Lower lobe of right lung (tissue), 2 donors: ENCODE data around the gene EID1. TPM values are rescaled to one million over a fixed set of nuclear protein-coding genes. Genes with fewer than 3 reads are reported as not detected.

Experiments used
- ATAC-seq, 2 donors: fragments of 200-7000 bp; cut with Tn5 transposase; one replicate each; pipeline ENCODE4 v1.9.1; 2020 to 2022; ENCODE audit warnings: mild to moderate bottlenecking in 2 of 2, moderate library complexity in 2 of 2
- DNase-seq: peaks from one replicate; pipeline ENCODE4 v3.0.0-alpha.2; 2020
- H3K27ac ChIP-seq: fragments of 200-600 bp; one replicate; pipeline ENCODE4 v1.8.0; 2022
- H3K27me3 ChIP-seq: fragments of 200-600 bp; one replicate; pipeline ENCODE4 v1.8.0; 2022; ENCODE audit warnings: low read depth
- H3K36me3 ChIP-seq: fragments of 200-600 bp; one replicate; pipeline ENCODE4 v1.8.0; 2022; ENCODE audit warnings: mild to moderate bottlenecking
- H3K4me1 ChIP-seq: fragments of 200-600 bp; one replicate; pipeline ENCODE4 v1.8.0; 2022
- H3K4me3 ChIP-seq: fragments of 200-600 bp; one replicate; pipeline ENCODE4 v1.8.0; 2022; ENCODE audit warnings: mild to moderate bottlenecking
- H3K9me3 ChIP-seq: fragments of 200-600 bp; one replicate; pipeline ENCODE4 v1.8.0; 2022
- CTCF ChIP-seq: fragments of 200-600 bp; IDR thresholded peaks from one replicate; pipeline ENCODE4 v1.8.0; 2022; ENCODE audit warnings: antibody characterized with exemption, mild to moderate bottlenecking
- intact Hi-C: fragments of 100-400 bp; cut with DNase I; formaldehyde crosslinking; loops from one replicate; pipeline ENCODE4 v1.11.0; 2022
- total RNA-seq: library from RNA; stranded (reverse); fragmentation: NEBNext Ultra II Directional; extraction: Animal tissue kit (Norgen Biotek cat#: 25700); gene quantifications from one replicate; pipeline ENCODE4 v1.2.1, GENCODE V29; 2021
- donor health status: DM: no; HTN: yes; CAD: no; lungs with severe emphysema.

Gene EID1
- total RNA-seq, 1 donor from 2014 or later = 84.0 TPM

DNA sequence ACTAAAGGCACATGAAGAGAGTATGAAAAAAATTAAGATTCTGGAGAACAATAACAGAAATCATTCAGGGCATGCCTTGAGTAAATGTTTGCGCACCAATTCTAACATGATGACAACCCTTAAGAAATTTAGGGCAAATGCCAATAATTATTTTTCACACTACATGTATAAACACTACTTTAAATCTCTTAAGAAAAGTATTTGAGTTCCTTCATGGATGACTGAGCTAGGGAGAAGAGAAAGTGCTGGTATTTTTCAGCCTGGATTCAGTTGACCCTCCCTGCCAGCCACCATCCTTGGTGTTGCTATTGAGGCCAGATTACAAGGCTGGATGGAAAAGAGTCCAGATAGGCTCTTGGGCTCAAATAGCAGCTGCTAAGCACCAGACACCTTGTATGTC, 8.0 kb upstream of the EID1 start:
- no peak for DNase-seq
- Histone ChIP-seq H3K36me3 (no peaks in the 10 kb centered on the region), H3K4me1 (peaks cover 5% of the 10 kb centered on the region), H3K27me3 (no peaks in the 10 kb centered on the region), H3K27ac (no peak overlapping the region), H3K4me3 (no peak overlapping the region), H3K9me3 (no peaks in the 10 kb centered on the region)
- TF ChIP-seq CTCF = no peak
- intact Hi-C loops = loop anchor here (10.0 kb wide), 1 partner anchor 275 kb away; no protein-coding TSS in a partner anchor
- peak in 1 of 2 donors; percentile 68 for ATAC-seq

DNA sequence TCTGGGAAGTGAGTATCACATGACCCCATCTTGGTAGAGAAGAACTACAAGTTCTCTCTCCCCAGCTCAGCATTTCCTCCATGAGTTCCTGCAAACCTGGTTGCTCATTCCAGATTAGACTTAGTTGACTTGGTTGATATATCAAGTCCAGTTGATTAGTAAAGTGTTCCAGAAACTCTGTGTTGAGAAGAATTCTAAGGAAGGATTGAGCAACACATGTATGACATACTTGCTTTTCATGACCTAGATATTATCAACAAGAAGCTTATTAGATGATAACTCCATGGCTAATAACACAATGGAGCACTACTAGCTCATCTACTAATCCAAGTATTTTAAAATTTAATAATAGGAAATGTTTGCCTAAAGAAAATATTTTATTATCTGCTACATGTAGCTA, 6.4 kb upstream of the EID1 start:
- DNase-seq (no peak), ATAC-seq (no peak)
- Histone ChIP-seq H3K27ac (no peak overlapping the region), H3K4me1 (peaks cover 5% of the 10 kb centered on the region), H3K27me3 (no peaks in the 10 kb centered on the region), H3K4me3 (no peak overlapping the region), H3K36me3 (no peaks in the 10 kb centered on the region), H3K9me3 (no peaks in the 10 kb centered on the region)
- intact Hi-C loops = no loop called here
- no peak for TF ChIP-seq CTCF

DNA sequence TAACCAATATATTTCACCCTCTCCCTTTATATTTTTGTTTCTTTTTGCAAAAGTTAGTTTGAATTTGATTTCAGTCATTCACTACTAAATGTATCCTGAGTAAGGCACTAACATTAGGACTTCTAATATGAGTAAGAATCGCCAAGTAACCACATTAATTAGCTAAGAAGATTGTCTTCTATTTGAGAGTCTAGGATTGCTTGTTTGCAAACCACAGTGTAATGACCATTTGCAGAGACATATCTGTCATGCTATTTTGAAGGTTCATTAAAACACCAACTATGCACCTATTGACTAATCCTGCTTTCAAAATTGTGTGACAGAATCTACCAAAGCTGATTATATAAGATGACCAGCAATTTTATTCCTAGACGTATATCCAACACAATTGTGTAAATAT, 5.3 kb upstream of the EID1 start:
- ATAC-seq (no peak), DNase-seq (no peak)
- Histone ChIP-seq H3K27ac (no peak overlapping the region), H3K4me1 (peaks cover 9% of the 10 kb centered on the region), H3K36me3 (no peaks in the 10 kb centered on the region), H3K9me3 (no peaks in the 10 kb centered on the region), H3K27me3 (no peaks in the 10 kb centered on the region), H3K4me3 (no peak overlapping the region)
- TF ChIP-seq CTCF = no peak
- intact Hi-C loops = no loop called here

GRCh38 chr15:48875241-48875960, 2.5 kb upstream of the EID1 start:
- Histone ChIP-seq H3K36me3 (no peaks in the 10 kb centered on the region), H3K4me3 (no peak overlapping the region), H3K27ac (no peak overlapping the region), H3K27me3 (no peaks in the 10 kb centered on the region), H3K9me3 (no peaks in the 10 kb centered on the region), H3K4me1 (peaks cover 22% of the 10 kb centered on the region)
- intact Hi-C loops = no loop called here
- TF ChIP-seq CTCF = no peak
- no peak for DNase-seq
- no peak for ATAC-seq

DNA sequence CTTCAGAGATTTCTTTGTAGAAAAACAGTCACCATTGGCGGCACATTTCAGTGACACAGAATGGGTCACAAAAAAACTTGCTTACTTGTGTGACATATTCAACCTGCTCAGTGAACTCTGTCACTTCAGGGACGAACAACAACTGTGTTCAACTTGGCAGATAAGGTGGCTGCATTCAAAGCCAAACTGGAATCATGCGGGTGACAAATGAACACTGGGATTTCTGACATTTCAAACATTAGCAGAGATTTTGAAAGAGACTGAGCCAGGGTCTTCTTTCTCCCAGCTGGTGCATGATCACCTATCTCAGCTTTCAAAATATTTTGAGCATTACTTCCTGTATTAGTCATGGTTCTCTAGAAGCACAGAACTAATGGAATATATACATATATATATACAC, 1.9 kb upstream of the EID1 start:
- Histone ChIP-seq H3K4me1 (peaks cover 22% of the 10 kb centered on the region), H3K9me3 (no peaks in the 10 kb centered on the region), H3K27me3 (no peaks in the 10 kb centered on the region), H3K27ac (no peak overlapping the region), H3K4me3 (no peak overlapping the region), H3K36me3 (no peaks in the 10 kb centered on the region)
- no peak for DNase-seq
- TF ChIP-seq CTCF = no peak
- intact Hi-C loops = no loop called here
- no peak for ATAC-seq
